ENCODE data around the gene F10.

The F10 gene

GRCh38 chr13:113151745-113152690 is 29.4 kb downstream of the F10 start:
- no peak overlapping the region for H3K4me2 ChIP-seq
- no peak overlapping the region for H3K27ac ChIP-seq
- H3K36me3 ChIP-seq (ENCODE audit: insufficient read depth) = no peaks in the 10 kb centered on the region
- no peaks in the 10 kb centered on the region for H3K79me2 ChIP-seq (ENCODE audit: insufficient read depth, low read depth)
- TF ChIP-seq CTCF (conservative IDR thresholded peaks at IDR 0.05; ENCODE audit: low read depth, low read length) = no peak
- H3K4me3 ChIP-seq (IDR thresholded peaks at IDR 0.05; ENCODE audit: insufficient read depth, low read depth, low read length) = no peak overlapping the region
- H3K27me3 ChIP-seq (ENCODE audit: insufficient read depth, low read depth) = no peaks in the 10 kb centered on the region
- peak overlapping the region; percentile 33; the same call in 1 of the 2 replicates for H2AFZ ChIP-seq (ENCODE audit: low read depth)
- H4K20me1 ChIP-seq (ENCODE audit: insufficient read depth) = no peaks in the 10 kb centered on the region
- H3K9ac ChIP-seq = no peak overlapping the region
- H3K4me1 ChIP-seq (ENCODE audit: low read depth, poor library complexity, severe bottlenecking) = peaks cover 9% of the 10 kb centered on the region

DNA sequence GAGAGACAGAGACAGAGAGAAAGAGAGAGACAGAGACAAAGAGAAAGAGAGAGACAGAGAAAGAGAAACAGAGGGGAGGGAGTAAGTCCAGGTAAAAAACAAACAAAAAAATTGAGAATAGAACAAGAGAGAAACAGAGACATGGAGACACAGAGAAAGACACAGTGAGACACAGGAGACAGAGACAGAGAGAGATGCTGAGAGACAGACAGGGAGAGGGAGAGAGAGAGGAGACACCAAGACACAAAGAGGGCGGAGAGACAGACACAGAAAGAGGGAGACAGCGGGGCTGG is 30.0 kb downstream of the F10 start:
- Histone ChIP-seq H3K27me3 (ENCODE audit: insufficient read depth, low read depth) (no peaks in the 10 kb centered on the region), H3K27ac (no peak overlapping the region), H3K9ac (no peak overlapping the region), H3K4me1 (ENCODE audit: low read depth, poor library complexity, severe bottlenecking) (peaks cover 9% of the 10 kb centered on the region), H3K4me3 (IDR thresholded peaks at IDR 0.05; ENCODE audit: insufficient read depth, low read depth, low read length) (no peak overlapping the region), H3K4me2 (no peak overlapping the region), H2AFZ (ENCODE audit: low read depth) (peak overlapping the region; percentile 33; the same call in 1 of the 2 replicates), H3K79me2 (ENCODE audit: insufficient read depth, low read depth) (no peaks in the 10 kb centered on the region), H4K20me1 (ENCODE audit: insufficient read depth) (no peaks in the 10 kb centered on the region), H3K36me3 (ENCODE audit: insufficient read depth) (no peaks in the 10 kb centered on the region)
- TF ChIP-seq CTCF (conservative IDR thresholded peaks at IDR 0.05; ENCODE audit: low read depth, low read length) = no peak

DNA sequence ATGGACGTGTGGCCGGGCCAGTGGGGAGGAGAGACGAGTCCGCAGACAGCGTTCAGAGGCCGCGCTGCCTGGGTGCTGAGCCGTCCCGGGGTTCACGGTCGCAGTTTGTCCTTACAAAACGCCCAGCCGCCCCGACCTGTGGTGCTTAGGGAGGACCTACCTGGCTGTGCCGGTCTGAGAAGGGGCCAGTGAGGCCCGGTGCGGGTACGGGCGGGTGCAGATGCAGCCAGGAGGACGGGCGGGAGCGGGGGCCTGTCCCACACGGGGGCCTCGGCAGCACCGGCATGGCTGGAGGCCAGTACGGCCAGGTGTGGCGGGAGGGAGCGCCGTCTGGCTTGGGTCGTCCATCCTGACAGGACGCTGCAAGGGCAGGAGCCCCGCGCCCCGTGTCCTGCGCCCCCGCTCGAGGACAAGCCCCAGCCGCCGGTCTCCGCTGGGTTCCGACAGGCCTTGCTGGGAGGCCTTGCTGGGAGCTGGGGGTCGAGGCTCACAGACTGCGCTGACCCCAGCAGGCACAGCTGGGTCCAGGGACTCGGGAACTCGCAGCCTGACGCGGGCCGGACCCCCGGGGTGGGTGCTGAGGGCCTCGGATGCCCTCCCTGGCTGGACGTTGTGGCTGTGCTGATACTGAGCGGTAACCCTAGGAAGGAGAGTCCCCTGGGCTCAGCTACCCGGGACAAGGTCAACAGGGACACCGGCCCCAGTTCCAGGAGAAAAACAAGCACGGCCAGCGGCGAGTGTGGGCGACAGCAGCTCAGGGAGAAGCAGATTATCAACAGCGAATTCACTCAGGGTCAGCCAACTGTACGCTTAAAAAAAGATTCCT is 30.6 kb downstream of the F10 start:
- H3K27me3 ChIP-seq (ENCODE audit: insufficient read depth, low read depth) = no peaks in the 10 kb centered on the region
- no peak for TF ChIP-seq CTCF (conservative IDR thresholded peaks at IDR 0.05; ENCODE audit: low read depth, low read length)
- no peak overlapping the region for H3K4me3 ChIP-seq (IDR thresholded peaks at IDR 0.05; ENCODE audit: insufficient read depth, low read depth, low read length)
- H3K36me3 ChIP-seq (ENCODE audit: insufficient read depth) = no peaks in the 10 kb centered on the region
- peak overlapping the region; percentile 60; the same call in 1 of the 2 replicates for H3K4me2 ChIP-seq
- no peak overlapping the region for H3K9ac ChIP-seq
- H2AFZ ChIP-seq (ENCODE audit: low read depth) = peak overlapping the region; percentile 75
- peaks cover 9% of the 10 kb centered on the region for H3K4me1 ChIP-seq (ENCODE audit: low read depth, poor library complexity, severe bottlenecking)
- H3K27ac ChIP-seq = no peak overlapping the region
- no peaks in the 10 kb centered on the region for H4K20me1 ChIP-seq (ENCODE audit: insufficient read depth)
- no peaks in the 10 kb centered on the region for H3K79me2 ChIP-seq (ENCODE audit: insufficient read depth, low read depth)

DNA sequence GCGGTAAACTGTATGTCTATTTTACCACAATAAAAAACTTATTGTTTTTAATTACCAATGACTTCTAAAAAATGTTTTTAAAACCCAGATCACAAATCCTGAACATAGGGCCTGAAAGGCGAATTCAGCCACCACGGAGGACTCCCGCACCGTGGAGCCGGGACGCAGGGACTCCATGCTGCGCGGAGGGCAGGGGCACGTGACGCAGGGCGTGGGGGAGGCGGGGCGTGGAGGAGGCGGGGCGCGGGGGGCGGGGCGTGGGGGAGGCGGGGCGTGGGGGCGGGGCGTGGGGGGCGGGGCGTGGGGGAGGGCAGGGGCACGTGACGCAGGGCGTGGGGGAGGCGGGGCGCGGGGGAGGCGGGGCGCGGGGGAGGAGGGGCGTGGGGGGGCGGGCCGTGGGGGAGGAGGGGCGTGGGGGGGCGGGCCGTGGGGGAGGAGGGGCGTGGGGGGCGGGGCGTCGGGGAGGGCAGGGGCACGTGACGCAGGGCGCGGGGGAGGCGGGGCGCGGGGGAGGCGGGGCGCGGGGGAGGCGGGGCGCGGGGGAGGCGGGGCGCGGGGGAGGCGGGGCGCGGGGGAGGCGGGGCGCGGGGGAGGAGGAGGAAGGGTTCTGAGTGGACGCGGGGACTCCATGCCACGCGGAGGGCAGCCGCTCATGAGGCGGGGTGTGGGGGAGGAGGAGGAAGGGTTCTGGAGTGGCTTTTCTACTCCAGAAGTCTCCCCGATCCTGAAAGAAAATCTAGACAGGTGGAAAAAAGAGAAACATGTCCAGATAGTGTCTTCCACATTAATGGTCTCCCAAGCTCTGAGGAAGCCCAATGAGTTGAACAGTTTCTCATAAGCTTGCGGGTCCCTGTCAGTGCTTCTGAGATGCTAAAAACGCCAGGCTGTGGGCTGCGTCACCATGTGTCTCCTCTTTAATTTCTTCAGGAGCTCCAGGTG is 31.5 kb downstream of the F10 start:
- Histone ChIP-seq H3K9ac (peak overlapping the region; percentile 39; the same call in 1 of the 2 replicates), H2AFZ (ENCODE audit: low read depth) (peak overlapping the region; percentile 75), H3K4me3 (IDR thresholded peaks at IDR 0.05; ENCODE audit: insufficient read depth, low read depth, low read length) (no peak overlapping the region), H3K27ac (no peak overlapping the region), H3K4me2 (peak overlapping the region; percentile 76), H4K20me1 (ENCODE audit: insufficient read depth) (no peaks in the 10 kb centered on the region), H3K36me3 (ENCODE audit: insufficient read depth) (no peaks in the 10 kb centered on the region), H3K79me2 (ENCODE audit: insufficient read depth, low read depth) (no peaks in the 10 kb centered on the region), H3K4me1 (ENCODE audit: low read depth, poor library complexity, severe bottlenecking) (peaks cover 9% of the 10 kb centered on the region), H3K27me3 (ENCODE audit: insufficient read depth, low read depth) (no peaks in the 10 kb centered on the region)
- TF ChIP-seq CTCF (conservative IDR thresholded peaks at IDR 0.05; ENCODE audit: low read depth, low read length) = no peak
